HG02623 (cell line): ENCODE data around the gene SCAMP3.
"Not testable (repeated sequence)": the region's sequence is repeated elsewhere in the genome, so short reads cannot be mapped to it uniquely, and the experiment has no call there.

ENCODE experiments used
- ATAC-seq: cut with Tn5 transposase; IDR thresholded peaks from one replicate; pipeline ENCODE4 v1.9.1; 2021; ENCODE audit warnings: moderate library complexity; ENCODE audit not compliant: unreplicated experiment

Gene SCAMP3

GRCh38 chr1:155261852-155262673 lies at the start of gene SCAMP3:
SCAMP3 (minus strand) TSS chr1:155262360; CDS start chr1:155262151, 209 bp downstream.
- ATAC-seq = peak; percentile 91

GRCh38 chr1:155309423-155310021 lies 47.4 kb upstream of the SCAMP3 start:
- ATAC-seq = no peak

- ATAC-seq = peak; percentile 92
These were observed 46.6 kb upstream of the SCAMP3 start, which contains the start of gene FDPS for GRCh38 chr1:155308493-155309422. FDPS (plus strand) TSS chr1:155308866; CDS start chr1:155309790, 924 bp downstream.

- ATAC-seq = no peak
These were observed 45.1 kb upstream of the SCAMP3 start for GRCh38 chr1:155307247-155307740.

GRCh38 chr1:155305881-155306391 lies 43.8 kb upstream of the SCAMP3 start:
- no peak for ATAC-seq

GRCh38 chr1:155304558-155305063 lies 42.5 kb upstream of the SCAMP3 start:
- ATAC-seq = no peak

- no peak for ATAC-seq
These were observed 39.2 kb upstream of the SCAMP3 start, which contains the start of gene PKLR for GRCh38 chr1:155301342-155301841. PKLR (minus strand) TSS chr1:155301438; CDS start chr1:155301395, 43 bp downstream.

GRCh38 chr1:155300553-155301329 lies 38.6 kb upstream of the SCAMP3 start:
- ATAC-seq = no peak

GRCh38 chr1:155300024-155300423 lies 37.9 kb upstream of the SCAMP3 start:
- ATAC-seq = no peak

- ATAC-seq = no peak
These were observed 35.2 kb upstream of the SCAMP3 start for GRCh38 chr1:155297384-155297783.

GRCh38 chr1:155296661-155297060 lies 34.5 kb upstream of the SCAMP3 start:
- ATAC-seq = no peak

- ATAC-seq = no peak
These were observed 33.7 kb upstream of the SCAMP3 start for GRCh38 chr1:155295942-155296267.

GRCh38 chr1:155295183-155295941 lies 33.2 kb upstream of the SCAMP3 start:
- no peak for ATAC-seq

GRCh38 chr1:155294520-155295182 lies 32.5 kb upstream of the SCAMP3 start:
- ATAC-seq = no peak

GRCh38 chr1:155293086-155293749 lies 31.1 kb upstream of the SCAMP3 start:
- ATAC-seq = no peak

- ATAC-seq = not testable (repeated sequence)
These were observed 28.8 kb upstream of the SCAMP3 start for GRCh38 chr1:155291006-155291405.

GRCh38 chr1:155287987-155288543 lies 25.9 kb upstream of the SCAMP3 start:
- no peak for ATAC-seq
